ENCODE measurements around the gene MMP12.
"Not testable (repeated sequence)": the region's sequence is repeated elsewhere in the genome, so short reads cannot be mapped to it uniquely, and the experiment has no call there.

The MMP12 gene

GRCh38 chr11:102874852-102875251 lies at the start of gene MMP12:
Gene MMP12 (minus strand): TSS chr11:102874982. CDS start chr11:102874937, 45 bp downstream.
- DNase-seq = no peak

- DNase-seq = no peak
These were observed 46.9 kb upstream of the MMP12 start for GRCh38 chr11:102921587-102922220.

- DNase-seq = no peak
These were observed 45.4 kb upstream of the MMP12 start for GRCh38 chr11:102920118-102920684.

GRCh38 chr11:102915044-102915375 lies 40.2 kb upstream of the MMP12 start:
- DNase-seq = no peak

GRCh38 chr11:102914238-102915043 lies 39.7 kb upstream of the MMP12 start:
- no peak for DNase-seq

- DNase-seq = no peak
These were observed 37.7 kb upstream of the MMP12 start for GRCh38 chr11:102912482-102912830.

- no peak for DNase-seq
These were observed 37.1 kb upstream of the MMP12 start for GRCh38 chr11:102911758-102912481.

GRCh38 chr11:102905848-102906247 lies 31.1 kb upstream of the MMP12 start:
- not testable (repeated sequence) for DNase-seq

- DNase-seq = not testable (repeated sequence)
These were observed 29.1 kb upstream of the MMP12 start for GRCh38 chr11:102903895-102904294.

- DNase-seq = no peak
These were observed 25.6 kb upstream of the MMP12 start for GRCh38 chr11:102900346-102900745.

- no peak for DNase-seq
These were observed 17.0 kb upstream of the MMP12 start for GRCh38 chr11:102891736-102892135.

- DNase-seq = no peak
These were observed 12.2 kb upstream of the MMP12 start for GRCh38 chr11:102886999-102887398.

- DNase-seq = no peak
These were observed 8.4 kb upstream of the MMP12 start for GRCh38 chr11:102883141-102883540.

- DNase-seq = no peak
These were observed 7.7 kb upstream of the MMP12 start for GRCh38 chr11:102882389-102883024.

- no peak for DNase-seq
These were observed 5.0 kb upstream of the MMP12 start for GRCh38 chr11:102879801-102880200.

- DNase-seq = no peak
These were observed 3.8 kb upstream of the MMP12 start for GRCh38 chr11:102878595-102878994.

- not testable (repeated sequence) for DNase-seq
These were observed 5.3 kb downstream of the MMP12 start for GRCh38 chr11:102869354-102869964.

- DNase-seq = no peak
These were observed 6.4 kb downstream of the MMP12 start for GRCh38 chr11:102868339-102868738.

- DNase-seq = no peak
These were observed 10.1 kb downstream of the MMP12 start for GRCh38 chr11:102864724-102865123.

GRCh38 chr11:102853956-102854355 lies 20.8 kb downstream of the MMP12 start:
- no peak for DNase-seq

GRCh38 chr11:102853055-102853454 lies 21.7 kb downstream of the MMP12 start:
- no peak for DNase-seq

GRCh38 chr11:102850973-102851745 lies 23.6 kb downstream of the MMP12 start:
- no peak for DNase-seq
